ENCODE measurements around the gene GOLM1. TPM values are rescaled to one million over a fixed set of nuclear protein-coding genes. Genes with fewer than 3 reads are reported as not detected.

GOLM1 gene
- total and polyA plus RNA-seq, 2 donors (not counting 1 experiment from before 2014, with no cell fraction given), result 0.54 TPM; not detected in 1

GRCh38 chr9:86091477-86091876 lies 7.9 kb downstream of the GOLM1 start:
- POLR2A ChIA-PET, result no interaction called here
- H3K9ac ChIP-seq (ENCODE audit: low read length), result no peak overlapping the region
- no peaks in the 10 kb centered on the region for H3K4me1 ChIP-seq (ENCODE audit: control insufficient read depth in 2 of 2, insufficient read depth in 2 of 2, low read length in 2 of 2)
- H3K4me3 Mint-ChIP-seq, result no peak overlapping the region
- H3K27me3 ChIP-seq (replicated peaks in 1 of 4; ENCODE audit: control extremely low read depth in 1 of 4, control insufficient read depth in 3 of 4, insufficient read depth in 4 of 4, low read length in 3 of 4), result peaks cover 0 to 3% (median 0%) of the 10 kb centered on the region in 4 experiments
- no peaks in the 10 kb centered on the region for H3K4me1 Mint-ChIP-seq
- no peak overlapping the region for H3K4me2 ChIP-seq (replicated peaks; ENCODE audit: low read depth, low read length, poor library complexity, severe bottlenecking)
- ATAC-seq (ENCODE audit: low read depth) (no peak), DNase-seq (no peak)
- H3K79me2 ChIP-seq (ENCODE audit: control insufficient read depth, insufficient read depth, low read length), result no peaks in the 10 kb centered on the region
- H3K9me3 Mint-ChIP-seq (ENCODE audit: insufficient read depth), result no peaks in the 10 kb centered on the region
- H2AFZ ChIP-seq (ENCODE audit: insufficient read depth, low read depth, low read length, poor library complexity, severe bottlenecking), result no peak overlapping the region
- H3K4me3 ChIP-seq (ENCODE audit: control extremely low read depth in 1 of 5, extremely low read depth in 1 of 5, insufficient read depth in 1 of 5, low read depth in 2 of 5, low read length in 4 of 5), result no peak overlapping the region
- H3K9me3 ChIP-seq (ENCODE audit: control extremely low read depth in 1 of 3, control insufficient read depth in 2 of 3, insufficient read depth in 1 of 3, low read length in 2 of 3), result peaks cover 0 to 13% (median 0%) of the 10 kb centered on the region in 3 donors
- peaks cover 16% of the 10 kb centered on the region for H3K27me3 Mint-ChIP-seq
- no peak overlapping the region for H3K27ac Mint-ChIP-seq
- no peaks in the 10 kb centered on the region for H3K36me3 ChIP-seq (replicated peaks in 1 of 2; ENCODE audit: control extremely low read depth in 1 of 2, control insufficient read depth in 1 of 2, extremely low read depth in 1 of 2, insufficient read depth in 2 of 2, low read length in 1 of 2)
- H4K20me1 ChIP-seq (ENCODE audit: control insufficient read depth, insufficient read depth, low read length, poor library complexity, severe bottlenecking), result no peaks in the 10 kb centered on the region
- intact Hi-C loops (cut with micrococcal nuclease), result no loop called here
- CTCF ChIA-PET, result no interaction called here
- no peak overlapping the region for H3K27ac ChIP-seq (ENCODE audit: low read length in 2 of 2)
- WGBS (ENCODE audit: insufficient coverage), result no CpG with 5 or more reads among the region's 3 CpGs
- TF ChIP-seq EZH2 (IDR thresholded peaks at IDR 0.05; ENCODE audit: borderline replicate concordance, insufficient read depth, low read depth, low read length, poor library complexity, severe bottlenecking) (no peak), CTCF (IDR thresholded peaks at IDR 0.05) (no peak)

GRCh38 chr9:86082870-86083269 lies 16.5 kb downstream of the GOLM1 start:
- Mint-ChIP-seq H3K27me3 (peaks cover 8% of the 10 kb centered on the region), H3K9me3 (ENCODE audit: insufficient read depth) (no peaks in the 10 kb centered on the region), H3K27ac (no peak overlapping the region), H3K4me1 (no peaks in the 10 kb centered on the region), H3K4me3 (no peak overlapping the region)
- H3K4me2 ChIP-seq (replicated peaks; ENCODE audit: low read depth, low read length, poor library complexity, severe bottlenecking), result no peak overlapping the region
- H3K9me3 ChIP-seq (ENCODE audit: control extremely low read depth in 1 of 3, control insufficient read depth in 2 of 3, insufficient read depth in 1 of 3, low read length in 2 of 3), result no peaks in the 10 kb centered on the region
- H4K20me1 ChIP-seq (ENCODE audit: control insufficient read depth, insufficient read depth, low read length, poor library complexity, severe bottlenecking), result no peaks in the 10 kb centered on the region
- no peak overlapping the region for H2AFZ ChIP-seq (ENCODE audit: insufficient read depth, low read depth, low read length, poor library complexity, severe bottlenecking)
- no peak overlapping the region for H3K9ac ChIP-seq (ENCODE audit: low read length)
- DNase-seq (no peak), ATAC-seq (ENCODE audit: low read depth) (no peak)
- no peaks in the 10 kb centered on the region for H3K36me3 ChIP-seq (replicated peaks in 1 of 2; ENCODE audit: control extremely low read depth in 1 of 2, control insufficient read depth in 1 of 2, extremely low read depth in 1 of 2, insufficient read depth in 2 of 2, low read length in 1 of 2)
- H3K27ac ChIP-seq (ENCODE audit: low read length in 2 of 2), result no peak overlapping the region
- no peaks in the 10 kb centered on the region for H3K4me1 ChIP-seq (ENCODE audit: control insufficient read depth in 2 of 2, insufficient read depth in 2 of 2, low read length in 2 of 2)
- CTCF ChIA-PET, result no interaction called here
- H3K4me3 ChIP-seq (ENCODE audit: control extremely low read depth in 1 of 5, extremely low read depth in 1 of 5, insufficient read depth in 1 of 5, low read depth in 2 of 5, low read length in 4 of 5), result no peak overlapping the region
- POLR2A ChIA-PET, result no interaction called here
- intact Hi-C loops (cut with micrococcal nuclease), result no loop called here
- no peaks in the 10 kb centered on the region for H3K27me3 ChIP-seq (replicated peaks in 1 of 4; ENCODE audit: control extremely low read depth in 1 of 4, control insufficient read depth in 3 of 4, insufficient read depth in 4 of 4, low read length in 3 of 4)
- H3K79me2 ChIP-seq (ENCODE audit: control insufficient read depth, insufficient read depth, low read length), result no peaks in the 10 kb centered on the region
- no peak for TF ChIP-seq EZH2 (IDR thresholded peaks at IDR 0.05; ENCODE audit: borderline replicate concordance, insufficient read depth, low read depth, low read length, poor library complexity, severe bottlenecking)
- TF ChIP-seq CTCF (IDR thresholded peaks at IDR 0.05), result no peak
